Endothelial cell of umbilical vein (primary cell): ENCODE results near the gene AK5.

Experiments
- CTCF ChIP-seq, 2 donors: IDR thresholded peaks; 1 replicate in 1 of 2; 2 replicates in 1 of 2; pipeline ENCODE4 v1.5.1; 2011; ENCODE audit warnings: low read length in 2 of 2, mild to moderate bottlenecking in 2 of 2, moderate library complexity in 2 of 2, control low read depth in 1 of 2, inconsistent platforms in 1 of 2, low read depth in 1 of 2; ENCODE audit not compliant: insufficient read depth in 1 of 2; ENCODE audit errors: extremely low read depth in 1 of 2
- EZH2 ChIP-seq: IDR thresholded peaks from 2 replicates; pipeline ENCODE4 v1.6.1; 2012; ENCODE audit warnings: borderline replicate concordance, low read depth, mild to moderate bottlenecking, moderate library complexity, low read length, inconsistent platforms; ENCODE audit not compliant: severe bottlenecking
- JUN ChIP-seq: IDR thresholded peaks from 2 replicates; pipeline ENCODE4 v1.6.1; 2011; ENCODE audit warnings: borderline replicate concordance, low read depth; ENCODE audit not compliant: insufficient read length, insufficient read depth
- MAX ChIP-seq: IDR thresholded peaks from 2 replicates; pipeline ENCODE4 v1.6.1; 2011; ENCODE audit not compliant: insufficient read depth, insufficient read length
- MYC ChIP-seq: IDR thresholded peaks from one replicate; pipeline ENCODE4 v1.6.1; 2011; ENCODE audit warnings: mild to moderate bottlenecking, low read depth, low read length
- POLR2A ChIP-seq: IDR thresholded peaks from 2 replicates; pipeline ENCODE4 v1.6.1; 2012; ENCODE audit warnings: low read depth, mild to moderate bottlenecking, control low read depth, low read length
- POLR2AphosphoS5 ChIP-seq: IDR thresholded peaks from 2 replicates; pipeline ENCODE4 v1.6.1; 2012; ENCODE audit warnings: low read depth, mild to moderate bottlenecking, control low read depth, low read length, moderate library complexity; ENCODE audit not compliant: insufficient read depth

GRCh38 chr1:77548285-77548684, 266.5 kb downstream of the AK5 start:
- TF ChIP-seq JUN (no peak), POLR2A (no peak), POLR2AphosphoS5 (no peak), CTCF (IDR thresholded peaks at IDR 0.05; ENCODE audit: extremely low read depth in 1 of 2, insufficient read depth in 1 of 2, low read depth in 1 of 2, low read length in 2 of 2) (no peak), MAX (no peak), EZH2 (no peak), MYC (no peak)
